ENCODE results near the gene CARMIL1. TPM values are rescaled to one million over a fixed set of nuclear protein-coding genes. Genes with fewer than 3 reads are reported as not detected.

CARMIL1 gene
- polyA plus RNA-seq, 2 donors: 6.9 to 9.5 TPM

GRCh38 chr6:25302151-25302550 lies 23.0 kb downstream of the CARMIL1 start:
- peaks cover 0 to 2% of the 10 kb centered on the region in 2 donors for H3K9me3 ChIP-seq (ENCODE audit: control insufficient read depth in 2 of 2, insufficient read depth in 1 of 2, low read depth in 1 of 2, low read length in 1 of 2)
- no peaks in the 10 kb centered on the region for H3K36me3 ChIP-seq (ENCODE audit: control insufficient read depth in 2 of 2, insufficient read depth in 2 of 2, low read length in 1 of 2)
- H3K27ac ChIP-seq (ENCODE audit: low read depth in 2 of 2, low read length in 1 of 2): no peak overlapping the region
- 44 to 62% methylated on average over 1 of the region's 1 CpG for WGBS, 2 donors
- H3K4me3 ChIP-seq (ENCODE audit: low read depth in 1 of 2, low read length in 2 of 2): no peak overlapping the region
- H3K4me1 ChIP-seq (ENCODE audit: control insufficient read depth in 2 of 2, insufficient read depth in 2 of 2, low read length in 1 of 2): no peaks in the 10 kb centered on the region
- no peaks in the 10 kb centered on the region for H3K27me3 ChIP-seq (ENCODE audit: control insufficient read depth in 1 of 2, insufficient read depth in 2 of 2, low read length in 2 of 2)

- no peaks in the 10 kb centered on the region for H3K4me1 ChIP-seq (ENCODE audit: control insufficient read depth in 2 of 2, insufficient read depth in 2 of 2, low read length in 1 of 2)
- H3K27me3 ChIP-seq (ENCODE audit: control insufficient read depth in 1 of 2, insufficient read depth in 2 of 2, low read length in 2 of 2): no peaks in the 10 kb centered on the region
- peak overlapping the region in 1 of 2 donors; percentile 35 for H3K27ac ChIP-seq (ENCODE audit: low read depth in 2 of 2, low read length in 1 of 2)
- WGBS, 2 donors: 47 to 64% methylated on average over 6 of the region's 6 CpGs
- no peak overlapping the region for H3K4me3 ChIP-seq (ENCODE audit: low read depth in 1 of 2, low read length in 2 of 2)
- peaks cover 0 to 2% of the 10 kb centered on the region in 2 donors for H3K9me3 ChIP-seq (ENCODE audit: control insufficient read depth in 2 of 2, insufficient read depth in 1 of 2, low read depth in 1 of 2, low read length in 1 of 2)
- H3K36me3 ChIP-seq (ENCODE audit: control insufficient read depth in 2 of 2, insufficient read depth in 2 of 2, low read length in 1 of 2): no peaks in the 10 kb centered on the region
Measured at GRCh38 chr6:25302677-25303128, 23.5 kb downstream of the CARMIL1 start.

- H3K27me3 ChIP-seq (ENCODE audit: control insufficient read depth in 1 of 2, insufficient read depth in 2 of 2, low read length in 2 of 2): no peaks in the 10 kb centered on the region
- H3K36me3 ChIP-seq (ENCODE audit: control insufficient read depth in 2 of 2, insufficient read depth in 2 of 2, low read length in 1 of 2): no peaks in the 10 kb centered on the region
- H3K4me1 ChIP-seq (ENCODE audit: control insufficient read depth in 2 of 2, insufficient read depth in 2 of 2, low read length in 1 of 2): no peaks in the 10 kb centered on the region
- WGBS, 2 donors: 92 to 95% methylated on average over 1 of the region's 1 CpG
- H3K4me3 ChIP-seq (ENCODE audit: low read depth in 1 of 2, low read length in 2 of 2): no peak overlapping the region
- no peak overlapping the region for H3K27ac ChIP-seq (ENCODE audit: low read depth in 2 of 2, low read length in 1 of 2)
- H3K9me3 ChIP-seq (ENCODE audit: control insufficient read depth in 2 of 2, insufficient read depth in 1 of 2, low read depth in 1 of 2, low read length in 1 of 2): peaks cover 0 to 2% of the 10 kb centered on the region in 2 donors
Measured at GRCh38 chr6:25303254-25303653, 24.1 kb downstream of the CARMIL1 start.

DNA sequence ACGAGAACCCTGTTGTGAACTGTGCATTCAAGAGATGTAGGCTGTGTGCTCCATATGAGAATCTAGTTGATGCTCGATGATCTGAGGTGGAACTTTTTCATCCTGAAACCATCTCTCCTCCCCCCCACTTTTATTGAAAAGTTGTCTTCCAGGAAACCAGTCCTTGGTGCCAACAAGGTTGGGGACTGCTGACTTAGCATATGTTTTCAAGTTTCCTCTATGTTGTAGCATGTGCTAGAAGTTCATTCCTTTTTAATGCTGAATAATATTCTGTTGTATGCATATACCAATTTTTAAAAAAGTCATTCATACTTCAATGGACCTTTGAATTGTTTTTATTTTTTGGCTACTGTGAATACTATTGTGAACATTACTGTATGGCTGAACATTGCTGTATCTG lies 27.2 kb downstream of the CARMIL1 start:
- Histone ChIP-seq H3K9me3 (ENCODE audit: control insufficient read depth in 2 of 2, insufficient read depth in 1 of 2, low read depth in 1 of 2, low read length in 1 of 2) (peaks cover 0 to 2% of the 10 kb centered on the region in 2 donors), H3K27ac (ENCODE audit: low read depth in 2 of 2, low read length in 1 of 2) (no peak overlapping the region), H3K36me3 (ENCODE audit: control insufficient read depth in 2 of 2, insufficient read depth in 2 of 2, low read length in 1 of 2) (no peaks in the 10 kb centered on the region), H3K4me3 (ENCODE audit: low read depth in 1 of 2, low read length in 2 of 2) (no peak overlapping the region), H3K27me3 (ENCODE audit: control insufficient read depth in 1 of 2, insufficient read depth in 2 of 2, low read length in 2 of 2) (no peaks in the 10 kb centered on the region), H3K4me1 (ENCODE audit: control insufficient read depth in 2 of 2, insufficient read depth in 2 of 2, low read length in 1 of 2) (no peaks in the 10 kb centered on the region)
- WGBS, 2 donors: 96 to 98% methylated on average over 2 of the region's 2 CpGs

GRCh38 chr6:25307805-25308494 lies 28.8 kb downstream of the CARMIL1 start:
- Histone ChIP-seq H3K27ac (ENCODE audit: low read depth in 2 of 2, low read length in 1 of 2) (no peak overlapping the region), H3K36me3 (ENCODE audit: control insufficient read depth in 2 of 2, insufficient read depth in 2 of 2, low read length in 1 of 2) (no peaks in the 10 kb centered on the region), H3K27me3 (ENCODE audit: control insufficient read depth in 1 of 2, insufficient read depth in 2 of 2, low read length in 2 of 2) (no peaks in the 10 kb centered on the region), H3K4me3 (ENCODE audit: low read depth in 1 of 2, low read length in 2 of 2) (no peak overlapping the region), H3K4me1 (ENCODE audit: control insufficient read depth in 2 of 2, insufficient read depth in 2 of 2, low read length in 1 of 2) (no peaks in the 10 kb centered on the region), H3K9me3 (ENCODE audit: control insufficient read depth in 2 of 2, insufficient read depth in 1 of 2, low read depth in 1 of 2, low read length in 1 of 2) (peaks cover 0 to 2% of the 10 kb centered on the region in 2 donors)
- 75 to 94% methylated on average over 4 of the region's 4 CpGs for WGBS, 2 donors

DNA sequence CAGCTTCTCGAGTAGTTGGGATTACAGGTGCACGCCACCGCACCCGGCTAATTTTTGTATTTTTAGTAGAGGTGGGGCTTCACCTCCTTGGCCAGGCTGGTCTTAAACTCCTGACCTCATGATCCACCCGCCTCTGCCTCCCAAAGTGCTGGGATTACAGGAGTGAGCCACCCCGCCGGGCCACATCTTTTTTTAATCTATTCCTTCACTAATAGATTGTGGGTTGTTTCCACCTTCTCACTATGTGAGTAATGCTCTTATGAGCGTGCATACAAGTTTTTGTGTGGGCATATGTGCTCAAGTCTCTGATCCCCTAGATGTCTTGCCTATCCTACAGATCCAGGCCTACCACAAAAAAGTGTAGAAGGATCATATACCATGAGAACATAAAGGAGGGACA lies 30.7 kb downstream of the CARMIL1 start:
- Histone ChIP-seq H3K27ac (ENCODE audit: low read depth in 2 of 2, low read length in 1 of 2) (no peak overlapping the region), H3K4me1 (ENCODE audit: control insufficient read depth in 2 of 2, insufficient read depth in 2 of 2, low read length in 1 of 2) (peaks cover 0 to 4% of the 10 kb centered on the region in 2 donors), H3K9me3 (ENCODE audit: control insufficient read depth in 2 of 2, insufficient read depth in 1 of 2, low read depth in 1 of 2, low read length in 1 of 2) (no peaks in the 10 kb centered on the region), H3K4me3 (ENCODE audit: low read depth in 1 of 2, low read length in 2 of 2) (no peak overlapping the region), H3K27me3 (ENCODE audit: control insufficient read depth in 1 of 2, insufficient read depth in 2 of 2, low read length in 2 of 2) (no peaks in the 10 kb centered on the region), H3K36me3 (ENCODE audit: control insufficient read depth in 2 of 2, insufficient read depth in 2 of 2, low read length in 1 of 2) (no peaks in the 10 kb centered on the region)
- 77 to 91% methylated on average over 8 of the region's 8 CpGs for WGBS, 2 donors

GRCh38 chr6:25311331-25311840 lies 32.2 kb downstream of the CARMIL1 start:
- Histone ChIP-seq H3K36me3 (ENCODE audit: control insufficient read depth in 2 of 2, insufficient read depth in 2 of 2, low read length in 1 of 2) (no peaks in the 10 kb centered on the region), H3K9me3 (ENCODE audit: control insufficient read depth in 2 of 2, insufficient read depth in 1 of 2, low read depth in 1 of 2, low read length in 1 of 2) (no peaks in the 10 kb centered on the region), H3K4me1 (ENCODE audit: control insufficient read depth in 2 of 2, insufficient read depth in 2 of 2, low read length in 1 of 2) (peaks cover 3 to 6% of the 10 kb centered on the region in 2 donors), H3K4me3 (ENCODE audit: low read depth in 1 of 2, low read length in 2 of 2) (no peak overlapping the region), H3K27ac (ENCODE audit: low read depth in 2 of 2, low read length in 1 of 2) (no peak overlapping the region), H3K27me3 (ENCODE audit: control insufficient read depth in 1 of 2, insufficient read depth in 2 of 2, low read length in 2 of 2) (no peaks in the 10 kb centered on the region)
- WGBS, 2 donors: 94 to 100% methylated on average over 1 of the region's 1 CpG

DNA sequence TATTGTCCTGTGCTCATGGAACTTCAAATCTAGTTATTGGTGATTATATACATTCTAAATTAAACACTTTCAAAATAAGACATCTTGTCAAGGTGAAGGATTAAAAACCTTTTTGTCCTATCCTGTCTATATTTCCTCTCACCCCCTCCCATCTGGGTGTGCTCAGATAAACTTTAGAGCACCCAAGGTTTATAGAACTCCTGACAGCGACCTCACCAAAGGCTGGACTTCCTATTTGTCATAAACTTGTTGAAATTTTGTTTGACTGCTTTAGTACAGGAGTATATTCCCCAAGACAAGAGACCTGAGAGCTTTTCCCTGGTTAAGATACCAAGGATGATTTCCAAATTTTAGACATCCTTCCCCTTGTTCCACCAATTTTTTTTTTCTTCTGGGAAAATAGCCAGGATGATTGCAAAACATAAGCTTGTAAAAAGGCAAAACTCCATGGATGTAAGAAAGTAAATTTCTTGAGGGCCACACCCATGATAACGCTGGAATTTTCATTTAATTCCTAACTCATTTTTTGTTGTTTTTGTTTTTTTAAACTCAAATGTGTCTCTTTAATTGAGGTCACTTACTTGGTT lies 33.0 kb downstream of the CARMIL1 start:
- Histone ChIP-seq H3K27me3 (ENCODE audit: control insufficient read depth in 1 of 2, insufficient read depth in 2 of 2, low read length in 2 of 2) (no peaks in the 10 kb centered on the region), H3K9me3 (ENCODE audit: control insufficient read depth in 2 of 2, insufficient read depth in 1 of 2, low read depth in 1 of 2, low read length in 1 of 2) (no peaks in the 10 kb centered on the region), H3K4me1 (ENCODE audit: control insufficient read depth in 2 of 2, insufficient read depth in 2 of 2, low read length in 1 of 2) (peaks cover 3 to 6% of the 10 kb centered on the region in 2 donors), H3K36me3 (ENCODE audit: control insufficient read depth in 2 of 2, insufficient read depth in 2 of 2, low read length in 1 of 2) (no peaks in the 10 kb centered on the region), H3K4me3 (ENCODE audit: low read depth in 1 of 2, low read length in 2 of 2) (no peak overlapping the region), H3K27ac (ENCODE audit: low read depth in 2 of 2, low read length in 1 of 2) (no peak overlapping the region)
- WGBS, 2 donors: 37 to 40% methylated on average over 2 of the region's 2 CpGs

DNA sequence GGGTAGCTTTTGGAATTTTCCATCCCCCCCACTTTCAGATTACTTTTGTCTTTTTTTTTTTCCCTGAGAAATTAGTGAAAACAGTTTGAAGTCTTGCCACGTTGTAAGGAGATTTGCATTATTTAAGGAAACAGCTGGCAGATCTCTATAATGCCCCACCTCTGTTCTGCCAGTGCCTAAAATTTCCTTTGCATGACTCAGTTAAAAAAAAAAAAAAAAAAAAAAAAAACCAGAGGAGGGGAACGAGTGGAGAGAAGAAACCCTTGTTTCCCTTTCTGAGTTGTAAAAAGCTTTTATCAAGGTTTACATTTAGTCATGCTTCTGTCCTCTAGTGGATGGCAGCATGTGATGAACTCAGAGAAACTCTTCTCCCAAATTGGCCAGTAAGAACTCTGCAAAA lies 33.5 kb downstream of the CARMIL1 start:
- Histone ChIP-seq H3K27me3 (ENCODE audit: control insufficient read depth in 1 of 2, insufficient read depth in 2 of 2, low read length in 2 of 2) (no peaks in the 10 kb centered on the region), H3K4me3 (ENCODE audit: low read depth in 1 of 2, low read length in 2 of 2) (no peak overlapping the region), H3K36me3 (ENCODE audit: control insufficient read depth in 2 of 2, insufficient read depth in 2 of 2, low read length in 1 of 2) (no peaks in the 10 kb centered on the region), H3K4me1 (ENCODE audit: control insufficient read depth in 2 of 2, insufficient read depth in 2 of 2, low read length in 1 of 2) (peaks cover 3 to 6% of the 10 kb centered on the region in 2 donors), H3K27ac (ENCODE audit: low read depth in 2 of 2, low read length in 1 of 2) (peak overlapping the region in 1 of 2 donors; percentile 7), H3K9me3 (ENCODE audit: control insufficient read depth in 2 of 2, insufficient read depth in 1 of 2, low read depth in 1 of 2, low read length in 1 of 2) (no peaks in the 10 kb centered on the region)
- 0 to 9% methylated on average over 2 of the region's 2 CpGs for WGBS, 2 donors

Measured in esophagus (tissue), 2 donors.